GM10847 (cell line): ENCODE measurements around the gene PEX14.

ENCODE experiments used
- POLR2A ChIP-seq: IDR thresholded peaks from 2 replicates; pipeline ENCODE4 v1.6.1; 2011; ENCODE audit not compliant: insufficient read length; ENCODE audit errors: extremely low read depth

Gene PEX14

DNA sequence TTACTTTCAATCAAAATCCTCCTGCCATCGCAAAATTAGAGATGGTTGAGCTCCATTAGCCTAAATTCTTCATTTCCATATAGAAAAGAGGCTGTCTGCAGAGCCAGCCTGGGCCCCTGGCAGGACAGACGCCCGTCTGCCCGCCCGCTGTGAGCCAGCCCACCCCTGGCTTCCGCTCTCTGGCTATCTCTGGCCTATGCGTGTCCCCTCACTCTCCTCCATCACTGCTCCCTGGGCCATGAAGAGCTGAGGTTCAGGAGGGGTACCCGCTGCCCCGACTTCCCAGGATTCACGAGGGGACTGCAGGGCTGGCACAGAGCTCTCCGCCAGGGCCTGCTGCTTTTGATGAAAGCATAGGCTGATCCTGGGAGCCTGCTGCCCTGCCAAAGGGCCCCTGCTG, 204.1 kb downstream of the PEX14 start:
- TF ChIP-seq POLR2A: no peak

DNA sequence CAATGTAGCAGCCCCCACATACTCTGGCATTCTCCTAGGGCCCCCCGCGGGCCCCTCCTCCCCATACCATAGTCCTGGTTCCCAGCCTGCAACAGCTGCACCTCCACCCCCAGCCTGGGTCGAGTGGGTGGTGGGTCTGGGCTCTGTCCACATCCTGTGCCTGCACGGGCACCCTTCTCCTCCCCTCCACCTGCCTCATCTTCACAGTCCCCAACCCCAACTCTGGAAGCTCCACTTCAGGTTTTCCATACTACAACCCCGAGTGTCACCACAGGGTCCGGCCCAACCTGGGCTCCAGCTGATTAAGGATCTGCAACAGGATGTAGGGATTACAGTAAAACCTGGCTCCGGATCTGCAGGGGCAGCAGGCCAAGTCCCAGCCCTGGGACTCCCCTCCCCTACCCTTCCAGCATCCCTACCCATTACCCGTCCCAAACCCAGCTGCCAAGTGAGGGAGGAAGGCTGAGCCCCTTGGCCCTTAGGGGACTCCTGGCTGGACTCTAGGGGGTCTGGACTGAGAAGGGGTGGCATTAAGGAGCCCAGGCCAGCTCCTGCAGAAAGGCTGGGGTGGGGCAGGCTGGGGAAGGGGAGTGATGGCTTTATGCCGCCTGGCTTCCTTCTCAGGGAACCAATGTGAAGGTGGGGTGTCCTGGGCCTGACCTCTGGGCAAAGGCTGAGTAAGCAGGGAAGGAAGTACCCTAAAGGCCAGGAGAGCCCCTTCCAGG, 204.9 kb downstream of the PEX14 start:
- no peak for TF ChIP-seq POLR2A
